ENCODE measurements around the gene CAST.
"Not testable (repeated sequence)": the region's sequence is repeated elsewhere in the genome, so short reads cannot be mapped to it uniquely, and the experiment has no call there.

Gene CAST, protein sequence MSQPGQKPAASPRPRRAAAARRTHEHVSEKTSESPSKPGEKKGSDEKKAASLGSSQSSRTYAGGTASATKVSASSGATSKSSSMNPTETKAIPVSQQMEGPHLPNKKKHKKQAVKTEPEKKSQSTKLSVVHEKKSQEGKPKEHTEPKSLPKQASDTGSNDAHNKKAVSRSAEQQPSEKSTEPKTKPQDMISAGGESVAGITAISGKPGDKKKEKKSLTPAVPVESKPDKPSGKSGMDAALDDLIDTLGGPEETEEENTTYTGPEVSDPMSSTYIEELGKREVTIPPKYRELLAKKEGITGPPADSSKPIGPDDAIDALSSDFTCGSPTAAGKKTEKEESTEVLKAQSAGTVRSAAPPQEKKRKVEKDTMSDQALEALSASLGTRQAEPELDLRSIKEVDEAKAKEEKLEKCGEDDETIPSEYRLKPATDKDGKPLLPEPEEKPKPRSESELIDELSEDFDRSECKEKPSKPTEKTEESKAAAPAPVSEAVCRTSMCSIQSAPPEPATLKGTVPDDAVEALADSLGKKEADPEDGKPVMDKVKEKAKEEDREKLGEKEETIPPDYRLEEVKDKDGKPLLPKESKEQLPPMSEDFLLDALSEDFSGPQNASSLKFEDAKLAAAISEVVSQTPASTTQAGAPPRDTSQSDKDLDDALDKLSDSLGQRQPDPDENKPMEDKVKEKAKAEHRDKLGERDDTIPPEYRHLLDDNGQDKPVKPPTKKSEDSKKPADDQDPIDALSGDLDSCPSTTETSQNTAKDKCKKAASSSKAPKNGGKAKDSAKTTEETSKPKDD

DNA sequence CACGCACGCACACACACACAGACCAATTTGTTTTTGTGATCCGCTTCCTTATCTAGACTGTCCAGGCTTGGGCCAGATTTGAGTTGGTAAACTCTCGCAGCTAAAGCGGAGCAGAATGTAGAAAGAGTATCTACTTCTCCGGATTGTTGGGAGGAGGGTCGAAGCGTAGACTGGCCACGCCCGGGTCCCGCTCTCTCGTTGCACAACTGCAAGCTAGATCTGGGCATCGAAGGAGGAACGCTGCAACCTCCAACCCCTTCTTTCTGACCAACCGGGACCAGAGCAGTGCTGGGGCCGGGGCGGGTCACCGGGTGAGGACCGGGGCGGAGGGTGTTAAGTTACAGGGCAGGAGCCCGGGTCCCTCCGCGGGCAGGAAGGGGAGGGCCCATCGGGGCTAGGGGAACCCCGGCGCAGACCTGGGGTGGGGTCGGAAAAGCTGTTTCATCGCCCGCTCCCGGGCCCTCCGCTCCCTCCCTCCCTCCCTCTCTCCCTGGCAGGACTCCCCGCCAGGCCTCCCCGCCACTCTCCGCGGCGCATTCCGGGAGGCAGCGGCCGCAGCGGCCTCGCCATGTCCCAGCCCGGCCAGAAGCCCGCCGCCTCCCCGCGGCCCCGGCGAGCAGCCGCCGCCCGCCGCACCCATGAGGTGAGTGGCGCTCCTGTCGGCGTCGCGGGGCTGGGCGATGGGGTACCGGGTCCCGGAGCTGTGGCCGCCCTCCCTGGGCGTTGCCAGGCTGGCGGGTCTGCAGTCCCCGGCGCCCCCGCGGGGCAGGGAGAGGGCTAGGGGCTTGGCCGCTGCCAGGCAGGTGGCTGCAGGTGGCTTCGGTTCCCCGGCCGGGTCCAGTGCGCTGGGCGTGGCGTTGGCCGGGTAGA lies at the start of gene CAST:
Gene CAST, plus strand, starts transcription at position 522 of the 870 bp plus-strand sequence. Its CDS starts 47 bp downstream, at position 569.
- DNase-seq (ENCODE audit: low read depth) = peak; percentile 63

DNA sequence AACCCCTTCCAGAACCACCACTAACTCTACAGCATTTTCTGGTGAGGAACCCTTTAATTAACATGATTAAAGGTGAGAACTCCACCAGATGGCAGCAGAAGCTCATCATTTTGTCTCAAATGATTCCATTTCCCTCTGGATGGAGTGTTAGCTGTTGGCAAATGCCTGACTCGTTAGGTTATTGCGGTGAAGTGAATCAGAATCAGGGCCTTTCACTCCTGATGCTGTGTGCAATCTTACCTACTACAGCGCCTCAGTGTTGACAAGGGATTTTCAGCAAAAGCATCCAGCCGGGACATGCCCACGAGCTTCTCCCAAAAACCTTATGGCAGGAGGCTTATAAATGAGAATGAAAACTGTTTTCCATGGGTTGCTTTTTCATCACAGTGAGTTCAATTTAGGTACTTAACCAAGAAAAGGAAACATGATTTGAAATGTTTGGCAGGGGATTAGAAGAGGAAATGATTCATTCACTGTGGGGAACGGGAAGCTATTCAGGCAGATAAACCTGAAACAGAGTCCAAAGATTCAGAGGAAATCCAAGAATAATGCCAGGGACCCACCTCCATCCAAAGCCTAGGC lies 48.0 kb upstream of the CAST start:
- peak; percentile 13 for DNase-seq (ENCODE audit: low read depth)

DNA sequence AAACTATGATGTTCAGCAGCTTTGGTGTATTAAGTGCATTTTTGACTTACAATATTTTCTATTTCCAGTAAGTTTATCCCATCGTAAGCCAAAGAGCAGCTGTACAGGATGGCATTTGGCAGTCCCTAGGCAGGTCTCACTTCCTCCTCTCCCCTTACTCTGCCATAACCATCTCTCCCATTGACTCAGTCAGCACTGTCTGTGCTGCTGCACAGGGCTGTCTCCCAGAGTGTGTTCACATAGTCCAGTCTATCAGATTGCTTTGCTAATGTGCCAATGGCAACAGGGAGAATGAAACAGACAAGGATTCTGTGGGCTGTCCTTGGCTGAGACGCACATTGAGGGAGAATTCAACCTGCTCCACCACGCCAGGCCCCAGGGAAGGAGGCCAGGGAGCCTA lies 47.0 kb upstream of the CAST start:
- no peak for DNase-seq (ENCODE audit: low read depth)

DNA sequence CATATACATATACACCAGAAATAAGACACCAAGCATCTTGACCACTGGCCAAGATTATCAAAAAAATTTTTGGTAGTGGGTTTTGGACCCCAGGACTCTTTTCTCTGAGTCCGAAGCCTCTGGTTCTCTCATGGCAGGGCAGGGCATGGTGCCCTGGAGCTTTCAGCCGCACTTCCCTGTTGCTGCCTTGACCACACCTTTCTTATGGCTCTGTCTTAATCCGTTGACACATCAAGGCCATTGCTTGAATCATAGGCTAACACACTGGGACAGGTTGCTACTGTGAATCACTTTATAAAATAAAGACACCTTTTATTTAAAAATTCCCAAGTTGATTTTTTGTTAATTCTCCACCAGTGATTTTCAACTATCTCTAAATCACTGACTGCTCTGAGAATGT lies 45.4 kb upstream of the CAST start:
- DNase-seq (ENCODE audit: low read depth) = no peak

DNA sequence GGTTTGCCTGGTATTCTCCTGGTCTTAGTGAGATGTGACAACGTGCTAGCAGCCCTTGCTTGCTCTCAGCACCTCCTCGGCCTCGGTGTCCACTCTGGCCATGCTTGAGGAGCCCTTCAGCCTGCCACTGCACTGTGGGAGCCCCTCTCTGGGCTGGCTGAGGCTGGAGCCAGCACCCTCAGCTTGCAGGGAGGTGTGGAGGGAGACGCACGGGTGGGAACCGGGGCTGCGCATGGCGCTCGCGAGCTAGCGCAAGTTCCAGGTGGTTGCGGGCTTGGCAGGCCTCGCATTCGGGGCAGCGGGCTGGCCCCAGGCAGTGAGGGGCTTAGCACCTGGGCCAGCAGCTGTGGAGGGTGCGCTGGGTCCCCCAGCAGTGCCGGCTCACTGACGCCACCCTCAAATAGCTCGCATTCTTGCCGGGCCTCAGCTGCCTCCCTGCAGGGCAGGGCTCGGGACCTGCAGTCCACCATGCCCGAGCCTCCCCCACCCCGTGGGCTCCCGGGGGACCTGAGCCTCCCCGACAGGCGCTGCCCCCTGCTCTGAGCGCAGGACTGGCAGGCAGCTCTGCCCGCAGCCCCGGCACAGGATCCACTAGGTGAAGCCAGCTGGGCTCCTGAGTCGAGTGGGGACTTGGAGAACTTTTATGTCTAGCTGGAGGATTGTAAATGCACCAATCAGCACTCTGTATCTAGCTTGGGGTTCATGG lies 43.7 kb upstream of the CAST start:
- DNase-seq (ENCODE audit: low read depth) = not testable (repeated sequence)

DNA sequence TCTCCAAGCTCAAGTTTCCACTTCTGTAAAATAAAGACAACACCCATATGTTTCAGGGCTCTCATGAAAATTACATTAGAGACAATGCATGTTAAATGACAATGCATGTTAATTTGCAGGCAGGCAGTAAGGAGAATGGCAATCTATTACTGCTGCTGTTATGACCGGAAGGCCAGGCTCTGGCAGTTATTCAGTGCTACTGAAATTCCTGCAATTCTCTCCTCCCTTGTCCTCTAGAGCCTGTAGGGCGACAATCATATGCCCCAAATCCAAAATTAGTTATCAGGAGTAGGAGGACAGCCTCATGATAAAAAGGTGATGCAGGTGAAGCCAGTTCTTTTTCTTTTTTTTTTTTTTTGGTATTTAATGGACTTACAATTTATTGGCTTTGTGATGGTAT lies 42.2 kb upstream of the CAST start:
- no peak for DNase-seq (ENCODE audit: low read depth)

DNA sequence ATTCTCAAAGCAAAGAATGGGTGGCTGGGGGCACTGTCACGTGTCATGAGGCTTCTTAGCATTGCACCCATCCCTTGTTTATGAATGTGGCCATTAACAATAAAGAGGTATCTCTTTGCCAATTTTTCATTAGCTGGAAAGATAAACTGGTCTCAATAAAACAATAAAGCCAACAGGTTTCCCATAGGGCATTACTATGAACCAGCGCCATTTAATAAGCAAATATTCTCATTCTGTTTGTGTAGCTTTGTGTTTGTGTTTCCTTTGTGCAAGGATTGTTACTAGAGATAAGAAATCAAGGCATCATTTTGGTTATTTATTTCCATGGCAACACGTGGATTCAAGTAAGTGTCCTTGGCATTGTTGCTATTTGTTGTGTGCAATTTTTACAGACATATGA lies 37.6 kb upstream of the CAST start:
- no peak for DNase-seq (ENCODE audit: low read depth)

DNA sequence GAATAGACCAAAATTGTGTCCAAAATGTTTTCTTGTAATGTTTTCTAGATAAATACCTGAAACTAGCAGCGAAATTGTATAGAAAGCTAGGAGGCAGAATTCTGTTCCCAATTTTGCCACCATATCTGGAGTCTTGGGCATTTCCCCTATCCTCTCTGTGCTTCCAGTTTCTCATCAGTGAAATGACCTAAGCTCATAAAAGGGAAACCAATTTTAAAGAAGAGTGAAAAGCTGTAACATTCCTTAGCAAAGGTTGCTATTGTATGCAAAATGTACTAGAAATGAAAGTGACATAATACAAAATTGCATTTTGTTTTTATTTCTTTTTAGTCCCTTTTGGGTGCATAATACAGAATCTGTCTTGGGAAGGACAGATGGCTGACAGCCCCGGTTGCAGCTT lies 36.8 kb upstream of the CAST start:
- no peak for DNase-seq (ENCODE audit: low read depth)

DNA sequence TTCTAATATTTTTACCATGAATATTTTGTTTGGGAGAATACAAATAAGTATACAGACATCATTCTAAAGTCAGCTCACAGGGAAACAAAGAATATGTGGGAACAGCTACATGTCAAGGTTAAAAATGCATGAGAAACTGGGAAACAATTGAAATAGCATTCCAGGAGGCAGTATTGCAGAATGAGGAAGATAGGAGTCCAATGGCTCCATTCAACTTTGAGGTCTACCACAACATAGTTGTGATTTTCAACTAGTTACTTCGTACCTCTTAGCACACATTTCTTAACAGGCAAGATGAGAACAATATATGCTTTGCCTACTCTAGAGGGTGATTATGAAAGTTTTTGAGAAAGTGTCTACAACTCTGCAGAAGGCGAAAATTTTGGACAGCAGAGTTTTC lies 35.2 kb upstream of the CAST start:
- DNase-seq (ENCODE audit: low read depth) = no peak

DNA sequence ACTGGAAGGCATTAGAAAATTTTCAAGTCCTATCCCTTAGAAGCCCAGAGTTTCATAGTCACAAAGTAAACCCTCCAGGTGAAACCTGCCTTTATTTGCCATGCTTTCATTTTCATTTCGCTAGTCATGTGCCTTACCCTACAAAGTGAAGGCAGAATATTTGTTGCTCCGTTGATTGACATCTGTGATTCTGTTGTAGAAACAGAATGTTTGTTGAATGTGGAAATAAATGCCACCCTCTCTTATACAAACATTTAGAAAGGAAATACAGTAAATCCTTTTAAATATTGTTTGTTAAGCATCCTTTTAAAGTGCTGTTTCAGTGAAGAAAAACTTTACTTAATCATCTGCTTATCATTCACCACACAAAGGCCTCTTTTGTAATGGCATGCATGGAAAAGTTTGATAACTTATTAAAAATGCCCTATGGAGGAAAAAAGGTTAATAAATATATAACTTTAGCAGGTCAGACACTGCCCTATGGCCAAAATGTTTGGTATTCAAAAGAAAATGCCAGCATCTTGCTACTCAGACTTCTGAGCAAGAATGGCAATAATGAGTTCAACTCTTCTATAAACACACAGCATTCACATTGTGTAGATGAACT lies 34.3 kb upstream of the CAST start:
- no peak for DNase-seq (ENCODE audit: low read depth)

DNA sequence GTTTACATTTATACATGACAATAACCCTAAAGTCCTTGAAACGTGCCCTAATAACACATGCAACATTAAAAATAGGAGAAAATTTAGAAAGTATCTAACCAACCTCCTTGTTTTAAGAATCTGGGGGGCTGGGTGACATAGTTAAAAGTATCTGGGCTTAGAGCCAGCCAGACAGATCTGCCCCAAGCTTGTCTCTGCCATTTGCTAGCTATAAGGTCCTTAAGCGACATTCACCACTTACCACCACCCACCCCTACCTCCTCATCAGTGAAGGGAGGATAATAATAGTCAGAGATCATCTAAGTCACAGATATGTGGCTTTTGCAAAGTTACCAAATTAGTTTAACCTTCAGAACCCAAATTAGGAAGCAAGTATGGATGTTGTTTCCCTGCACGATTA lies 33.8 kb upstream of the CAST start:
- no peak for DNase-seq (ENCODE audit: low read depth)

DNA sequence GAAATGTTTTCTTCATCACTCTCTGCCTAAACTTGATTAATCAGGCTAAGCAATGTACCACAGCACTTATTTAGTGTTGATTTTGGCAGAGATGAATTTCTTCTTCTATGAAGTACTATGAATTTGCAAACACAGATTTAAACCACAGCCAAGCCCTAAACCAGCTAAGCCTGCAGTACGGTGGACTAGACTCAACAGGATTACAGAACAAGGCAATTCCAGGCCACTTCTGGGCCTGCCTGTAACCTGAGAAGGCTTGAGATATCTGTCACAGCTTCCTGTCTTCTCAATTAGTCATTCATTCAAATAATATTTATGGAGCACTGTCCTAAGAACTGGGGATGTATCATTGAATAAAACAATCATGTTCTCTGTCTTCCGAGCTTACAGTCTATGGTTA lies 32.4 kb upstream of the CAST start:
- no peak for DNase-seq (ENCODE audit: low read depth)

DNA sequence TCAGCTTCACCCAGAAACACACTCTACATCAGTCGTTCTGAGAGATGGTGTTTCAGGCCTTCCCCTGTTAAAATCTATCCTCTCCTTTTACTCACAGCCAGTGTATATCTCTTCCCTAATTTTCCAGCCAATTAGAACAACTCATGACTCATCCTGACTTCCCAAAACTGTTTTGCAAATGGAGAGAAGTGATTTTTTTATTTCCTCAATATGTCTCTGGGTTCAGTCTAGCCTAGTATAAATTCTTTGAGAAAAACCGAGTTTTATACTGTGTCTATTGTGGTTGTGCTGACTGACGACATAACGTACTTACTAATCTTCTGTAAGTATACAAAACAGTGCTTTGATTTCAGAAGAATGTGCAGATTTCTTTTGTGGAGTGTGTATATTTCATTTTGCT lies 28.4 kb upstream of the CAST start:
- DNase-seq (ENCODE audit: low read depth) = no peak

DNA sequence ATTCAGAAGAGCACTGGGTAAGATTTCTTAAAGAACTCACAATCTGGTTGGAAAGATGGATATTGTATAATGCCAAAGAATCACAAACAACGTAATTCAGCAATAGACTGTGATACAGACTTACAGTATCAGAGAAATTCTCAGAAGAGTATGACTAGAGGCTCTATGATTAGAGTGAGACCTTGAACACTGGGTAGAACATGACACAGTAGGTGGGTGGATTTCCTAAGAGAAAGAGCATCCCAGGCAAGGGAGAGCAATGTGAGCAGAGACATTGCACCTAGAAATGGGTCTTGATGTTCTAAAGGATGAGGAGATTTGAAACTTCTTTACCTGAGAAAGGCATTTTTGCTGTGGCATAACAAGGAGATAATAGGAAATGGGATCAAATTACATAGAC lies 27.3 kb upstream of the CAST start:
- DNase-seq (ENCODE audit: low read depth) = no peak

DNA sequence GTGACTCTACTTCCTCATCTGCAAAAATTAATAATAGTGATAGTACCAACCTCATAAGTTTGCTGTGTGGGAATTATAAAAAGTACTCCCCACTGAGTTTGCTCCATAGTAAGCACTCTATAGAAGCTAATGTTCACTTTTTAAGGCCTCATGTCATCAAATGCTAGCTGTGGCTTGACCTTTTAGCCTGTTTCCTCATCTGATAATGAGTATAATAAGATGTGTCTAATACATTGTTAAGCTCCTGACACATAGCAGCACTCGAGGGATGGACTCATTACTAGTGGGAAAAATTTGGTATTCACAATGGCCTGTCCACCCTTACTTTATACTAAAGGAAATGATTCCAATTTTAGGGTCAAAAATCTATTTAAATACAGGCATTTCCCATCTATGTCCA lies 26.1 kb upstream of the CAST start:
- DNase-seq (ENCODE audit: low read depth) = no peak

DNA sequence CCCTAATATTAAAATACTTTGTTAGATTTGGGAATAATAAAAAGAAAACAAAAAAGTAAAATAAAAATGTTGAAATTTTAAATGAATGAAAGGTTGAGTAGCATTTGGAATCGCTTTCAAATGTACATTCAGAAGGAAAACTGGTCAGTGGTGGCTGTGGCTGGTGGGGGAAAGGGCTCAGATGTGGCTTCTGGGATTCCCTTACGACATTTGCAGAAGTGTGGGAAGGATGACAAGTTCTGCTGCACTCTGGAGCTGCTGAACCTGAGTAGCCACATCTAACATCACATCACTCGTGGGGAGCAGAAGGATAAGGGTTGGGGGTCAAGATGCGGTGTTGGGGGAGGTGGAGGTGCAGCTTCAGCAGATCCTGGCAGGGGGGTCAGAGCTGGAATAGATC lies 25.6 kb upstream of the CAST start:
- DNase-seq (ENCODE audit: low read depth) = no peak

DNA sequence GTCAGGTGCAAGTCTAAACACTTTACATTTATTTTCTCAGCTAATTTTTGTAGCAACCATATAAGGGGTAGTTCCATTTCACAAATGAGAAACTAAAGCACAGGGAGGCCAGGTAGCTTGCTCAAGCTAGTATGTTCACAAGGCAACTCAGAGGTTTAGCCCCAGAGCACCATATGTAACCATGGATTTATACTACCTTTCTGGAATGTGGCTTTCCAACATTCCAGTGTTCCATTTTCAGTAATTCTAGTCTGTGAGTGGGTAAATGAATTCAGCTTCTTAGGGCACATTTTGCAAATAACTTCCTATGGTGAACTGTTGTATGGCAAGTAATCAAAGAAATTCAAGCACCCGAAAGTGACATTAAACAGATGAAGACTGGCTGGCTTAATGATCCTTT lies 25.0 kb upstream of the CAST start:
- no peak for DNase-seq (ENCODE audit: low read depth)

DNA sequence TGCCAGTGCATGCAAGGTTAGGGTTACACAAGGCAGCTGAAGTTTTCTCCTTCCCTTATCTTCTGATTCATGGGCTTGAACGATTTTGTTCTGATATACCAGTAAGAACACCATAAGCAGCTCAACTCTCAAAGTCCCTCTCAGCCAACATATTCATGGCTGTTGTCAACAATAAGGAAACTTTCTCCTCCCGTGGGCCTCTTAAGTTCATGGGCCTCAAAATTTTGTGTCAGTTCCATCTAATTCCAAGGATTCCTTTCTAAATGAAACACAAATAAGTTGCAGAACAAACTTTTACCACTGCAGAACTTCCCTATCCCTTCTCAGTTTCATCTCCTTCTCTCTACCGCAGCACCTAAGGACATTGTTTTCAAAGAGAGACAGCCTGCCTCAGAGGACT lies 23.6 kb upstream of the CAST start:
- DNase-seq (ENCODE audit: low read depth) = no peak

DNA sequence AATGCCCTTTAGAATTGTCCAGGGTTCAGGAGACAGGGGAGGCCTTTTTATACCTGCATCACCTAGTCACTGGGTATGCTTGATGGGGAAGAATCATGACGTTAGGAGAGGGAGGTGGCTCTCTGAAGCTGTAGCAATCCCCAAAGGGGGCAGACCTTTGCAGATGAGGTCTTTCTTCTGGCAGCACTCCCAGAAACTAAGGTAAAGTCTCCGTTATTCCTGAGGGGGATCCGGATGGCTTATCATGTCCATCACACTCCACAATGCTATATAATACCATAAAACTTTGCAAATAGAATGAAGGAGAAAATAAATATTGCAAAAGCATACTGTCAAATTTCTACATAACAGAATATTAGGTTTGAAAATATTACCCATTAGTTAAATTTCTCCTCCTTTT lies 21.5 kb upstream of the CAST start:
- no peak for DNase-seq (ENCODE audit: low read depth)

DNA sequence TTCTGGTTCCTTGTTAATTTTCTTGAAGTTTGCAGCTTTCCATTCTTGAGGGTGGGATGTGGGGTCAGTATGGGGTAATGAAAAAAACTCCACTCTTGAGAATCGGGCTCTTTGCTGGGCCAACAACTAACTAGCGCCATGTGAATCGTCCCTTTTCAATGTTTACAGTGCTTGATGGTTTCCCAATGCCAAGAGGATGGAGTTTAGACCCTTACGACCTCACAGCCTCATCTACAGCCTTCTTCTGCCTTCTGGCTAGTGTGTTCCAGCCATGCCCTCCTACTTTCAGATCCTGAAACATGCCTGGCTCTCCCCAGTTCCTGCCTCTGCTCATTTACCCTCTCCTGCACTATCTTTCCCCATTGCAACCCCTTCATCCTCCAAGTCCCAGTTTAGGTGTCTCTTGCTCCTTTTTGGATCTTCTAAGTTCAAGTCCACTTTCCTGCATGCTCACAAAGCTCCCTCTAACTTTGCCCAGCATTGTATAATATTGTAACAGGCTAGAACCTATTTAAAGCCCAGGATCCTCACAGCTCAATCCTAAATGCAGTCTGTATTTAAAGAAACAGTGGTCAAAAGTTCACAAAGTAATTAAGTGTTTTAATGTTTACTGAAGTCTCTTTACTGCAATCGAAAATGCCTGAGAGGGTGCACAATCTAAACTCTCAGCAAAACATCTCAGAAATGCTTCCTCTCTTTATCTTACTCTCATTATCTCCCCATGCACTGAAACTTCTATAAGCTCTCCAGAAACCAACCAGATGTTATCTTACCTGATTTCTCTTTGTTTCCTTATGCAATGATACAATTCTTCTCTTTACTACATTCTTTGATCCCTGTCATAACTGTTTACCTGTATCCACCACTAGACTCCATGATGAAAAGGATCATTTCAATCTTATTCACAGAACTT lies 20.6 kb upstream of the CAST start:
- DNase-seq (ENCODE audit: low read depth) = no peak
